GM23248 (cell line): Measurements from ENCODE around the gene NLRC5.

ENCODE experiments used
- EZH2 ChIP-seq: fragments of 200-600 bp; sonication (generic); IDR thresholded peaks from 2 replicates; pipeline ENCODE4 v1.6.1; 2018; ENCODE audit warnings: antibody characterized with exemption, mild to moderate bottlenecking; ENCODE audit not compliant: insufficient read depth, poor library complexity, severe bottlenecking
- EZH2phosphoT487 ChIP-seq: fragments of 200-600 bp; sonication (generic); IDR thresholded peaks from 2 replicates; pipeline ENCODE4 v1.6.1; 2018; ENCODE audit warnings: antibody characterized with exemption, moderate library complexity, mild to moderate bottlenecking, low read depth; ENCODE audit not compliant: insufficient read depth

DNA sequence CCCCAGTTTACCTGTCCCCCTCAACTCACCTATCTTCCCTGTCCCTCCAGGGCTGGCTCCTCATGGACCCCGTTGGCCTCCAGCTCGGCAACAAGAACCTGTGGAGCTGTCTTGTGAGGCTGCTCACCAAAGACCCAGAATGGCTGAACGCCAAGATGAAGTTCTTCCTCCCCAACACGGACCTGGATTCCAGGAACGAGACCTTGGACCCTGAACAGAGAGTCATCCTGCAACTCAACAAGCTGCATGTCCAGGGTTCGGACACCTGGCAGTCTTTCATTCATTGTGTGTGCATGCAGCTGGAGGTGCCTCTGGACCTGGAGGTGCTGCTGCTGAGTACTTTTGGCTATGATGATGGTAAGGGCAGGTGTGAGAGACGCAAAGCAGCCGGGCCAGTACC, 31.3 kb downstream of the NLRC5 start:
- TF ChIP-seq EZH2 (no peak), EZH2phosphoT487 (no peak)
